ENCODE results near the gene PKP4.

- TF ChIP-seq SP1 (CRISPR knock-in tag; IDR thresholded peaks at IDR 0.05) (no peak), HDGF (IDR thresholded peaks at IDR 0.05) (no peak), CTCF (IDR thresholded peaks at IDR 0.05 in 2 of 3, conservative IDR thresholded peaks at IDR 0.05 in 1 of 3; ENCODE audit: insufficient read depth in 2 of 3, low read depth in 1 of 3, low read length in 3 of 3) (no peak), RAD51 (IDR thresholded peaks at IDR 0.05; ENCODE audit: borderline replicate concordance, low read depth) (no peak)
These were observed 270.3 kb downstream of the PKP4 start for GRCh38 chr2:158726911-158727592.
